Body of pancreas (tissue), 4 donors: ENCODE data around the gene TSC22D4. TPM values are rescaled to one million over a fixed set of nuclear protein-coding genes. Genes with fewer than 3 reads are reported as not detected.

Source experiments
- ATAC-seq: fragments of 150-250 bp; one replicate; pipeline ENCODE4 v1.9.1; 2016
- DNase-seq, 4 donors: peaks; one replicate each; pipeline ENCODE4 v3.0.0-alpha.2; 2019
- H3K27ac ChIP-seq, 4 donors: fragments of 200-600 bp; sonication (generic); 1 replicate in 3 of 4; 2 replicates in 1 of 4; pipeline versions ENCODE4 v1.5.1 to v1.6.1; 2016 to 2019; ENCODE audit warnings: mild to moderate bottlenecking in 1 of 4, mixed read lengths in 1 of 4, moderate library complexity in 1 of 4
- H3K27me3 ChIP-seq, 2 donors: fragments of 200-600 bp; sonication (generic); one replicate each; pipeline ENCODE4 v1.6.0; 2016; ENCODE audit warnings: mild to moderate bottlenecking in 1 of 2
- H3K36me3 ChIP-seq, 2 donors: fragments of 200-600 bp; sonication (generic); replicated peaks in 1 of 2; 2 replicates each; pipeline ENCODE4 v1.5.1; 2016; ENCODE audit warnings: low read depth in 2 of 2; ENCODE audit not compliant: insufficient read depth in 1 of 2
- H3K4me1 ChIP-seq: fragments of 200-600 bp; sonication (generic); one replicate; pipeline ENCODE4 v1.6.0; 2016
- H3K4me3 ChIP-seq, 2 donors: fragments of 200-600 bp; sonication (generic); 1 replicate in 1 of 2; 2 replicates in 1 of 2; pipeline ENCODE4 v1.5.1; 2016 to 2019
- H3K9me3 ChIP-seq, 3 donors: fragments of 200-600 bp; sonication (generic); 1 replicate in 2 of 3; 2 replicates in 1 of 3; pipeline ENCODE4 v1.5.1; 2016
- CTCF ChIP-seq, 7 experiments: fragments of 450-650 bp in 4 of 7; fragments of 200-600 bp in 3 of 7; sonication (generic) in 3 of 7; IDR thresholded peaks; one replicate each; pipeline ENCODE4 v1.5.1; 2016 to 2019; ENCODE audit warnings: antibody characterized with exemption in 7 of 7
- POLR2A ChIP-seq, 3 donors: fragments of 450-650 bp; IDR thresholded peaks; one replicate each; pipeline ENCODE4 v1.6.1; 2016; ENCODE audit warnings: antibody characterized with exemption in 3 of 3, mild to moderate bottlenecking in 2 of 3
- WGBS, 2 donors: methylation state at CpG; one replicate each; pipeline ENCODE4 v1.1.5; 2017; 5-methylcytosine and 5-hydroxymethylcytosine counted together
- intact Hi-C: fragments of 100-400 bp; cut with DNase I; formaldehyde crosslinking; loops from one replicate; pipeline ENCODE4 v1.15.1; 2023
- total RNA-seq, 2 donors: library from RNA; depleted of rRNA; stranded (reverse); fragments of >200 nt; gene quantifications; one replicate each; pipeline ENCODE4 v1.1.0, GENCODE V29; 2016

TSC22D4 gene
- total RNA-seq, 2 donors from 2014 or later = 16.6 to 34.9 TPM

GRCh38 chr7:100489121-100489520, 10.1 kb upstream of the TSC22D4 start:
- Histone ChIP-seq H3K27ac (no peak overlapping the region), H3K4me3 (no peak overlapping the region), H3K9me3 (no peaks in the 10 kb centered on the region), H3K36me3 (no peaks in the 10 kb centered on the region), H3K27me3 (no peaks in the 10 kb centered on the region), H3K4me1 (peaks cover 10% of the 10 kb centered on the region)
- intact Hi-C loops = no loop called here
- no peak for DNase-seq
- WGBS, 2 donors = 25 to 69% methylated on average over 1 to 7 of the region's 10 CpGs
- ATAC-seq = no peak
- TF ChIP-seq POLR2A (IDR thresholded peaks at IDR 0.05) = no peak

- H3K27ac ChIP-seq = no peak overlapping the region
- no peaks in the 10 kb centered on the region for H3K27me3 ChIP-seq
- DNase-seq = no peak
- no peaks in the 10 kb centered on the region for H3K36me3 ChIP-seq
- H3K9me3 ChIP-seq = no peaks in the 10 kb centered on the region
- H3K4me1 ChIP-seq = peaks cover 4% of the 10 kb centered on the region
- WGBS, 2 donors = 77 to 90% methylated on average over 25 to 36 of the region's 44 CpGs
- no peak for ATAC-seq
- TF ChIP-seq CTCF (IDR thresholded peaks at IDR 0.05) (no peak), POLR2A (IDR thresholded peaks at IDR 0.05) (no peak)
- intact Hi-C loops = no loop called here
- no peak overlapping the region for H3K4me3 ChIP-seq
Measured at GRCh38 chr7:100488333-100489095, 9.5 kb upstream of the TSC22D4 start.

GRCh38 chr7:100486753-100487446, 7.9 kb upstream of the TSC22D4 start:
- no peaks in the 10 kb centered on the region for H3K36me3 ChIP-seq
- no peak overlapping the region for H3K27ac ChIP-seq
- no peaks in the 10 kb centered on the region for H3K27me3 ChIP-seq
- H3K4me1 ChIP-seq = peaks cover 8% of the 10 kb centered on the region
- intact Hi-C loops = no loop called here
- no peaks in the 10 kb centered on the region for H3K9me3 ChIP-seq
- DNase-seq (no peak), ATAC-seq (no peak)
- TF ChIP-seq CTCF (IDR thresholded peaks at IDR 0.05) (no peak), POLR2A (IDR thresholded peaks at IDR 0.05) (no peak)
- 75 to 82% methylated on average over 8 to 26 of the region's 30 CpGs for WGBS, 2 donors
- H3K4me3 ChIP-seq = no peak overlapping the region

GRCh38 chr7:100486111-100486636, 7.2 kb upstream of the TSC22D4 start:
- no peak for TF ChIP-seq CTCF (IDR thresholded peaks at IDR 0.05)
- no peak for TF ChIP-seq POLR2A (IDR thresholded peaks at IDR 0.05)
- H3K36me3 ChIP-seq = no peaks in the 10 kb centered on the region
- ATAC-seq = no peak
- intact Hi-C loops = no loop called here
- H3K9me3 ChIP-seq = no peaks in the 10 kb centered on the region
- no peak for DNase-seq
- no peak overlapping the region for H3K27ac ChIP-seq
- no peaks in the 10 kb centered on the region for H3K27me3 ChIP-seq
- H3K4me1 ChIP-seq = peaks cover 8% of the 10 kb centered on the region
- no peak overlapping the region for H3K4me3 ChIP-seq
- WGBS, 2 donors = 68 to 78% methylated on average over 5 of the region's 5 CpGs

- Histone ChIP-seq H3K36me3 (no peaks in the 10 kb centered on the region), H3K4me1 (peaks cover 8% of the 10 kb centered on the region), H3K27me3 (no peaks in the 10 kb centered on the region), H3K4me3 (no peak overlapping the region), H3K27ac (no peak overlapping the region), H3K9me3 (no peaks in the 10 kb centered on the region)
- no peak for ATAC-seq
- TF ChIP-seq CTCF (IDR thresholded peaks at IDR 0.05) = no peak
- TF ChIP-seq POLR2A (IDR thresholded peaks at IDR 0.05) = no peak
- DNase-seq = no peak
- WGBS, 2 donors = 60 to 86% methylated on average over 1 to 4 of the region's 4 CpGs
- intact Hi-C loops = no loop called here
Measured at GRCh38 chr7:100485471-100485876, 6.5 kb upstream of the TSC22D4 start.
